Measurements from ENCODE around the gene ABCF1. TPM values are rescaled to one million over a fixed set of nuclear protein-coding genes. Genes with fewer than 3 reads are reported as not detected.

Gene ABCF1
- polyA plus RNA-seq, 3 donors = 7.5 to 19.8 (median 14.6) TPM

GRCh38 chr6:30589754-30590358 is 18.6 kb downstream of the ABCF1 start:
- intact Hi-C loops (cut with micrococcal nuclease) = loop anchor here in 1 of 2 donors (10.0 kb wide), 1 partner anchor 45 kb away; no protein-coding TSS in a partner anchor
- DNase-seq = no peak
- Mint-ChIP-seq H3K4me1 (no peaks in the 10 kb centered on the region), H3K27ac (peak overlapping the region in 2 of 7 donors; percentile 9 to 28), H3K9me3 (peaks cover 0 to 2% (median 0%) of the 10 kb centered on the region in 7 donors), H3K4me3 (no peak overlapping the region), H3K36me3 (peaks cover 75 to 97% of the 10 kb centered on the region in 2 donors), H3K27me3 (ENCODE audit: low read depth in 3 of 3) (peaks cover 0 to 2% (median 2%) of the 10 kb centered on the region in 3 donors)
- no peak for TF ChIP-seq CTCF (IDR thresholded peaks at IDR 0.05)
- peaks cover 74 to 96% of the 10 kb centered on the region in 2 donors for H3K36me3 ChIP-seq (replicated peaks in 1 of 2; ENCODE audit: control insufficient read depth in 1 of 2, insufficient read depth in 2 of 2, low read length in 2 of 2)
- WGBS (ENCODE audit: insufficient coverage) = 97% methylated on average over 11 of the region's 15 CpGs
- H3K27ac ChIP-seq (ENCODE audit: low read depth in 1 of 2, low read length in 2 of 2) = no peak overlapping the region
- no peak overlapping the region for H3K9ac ChIP-seq (ENCODE audit: insufficient read depth, low read length, poor library complexity, severe bottlenecking)
- H3K27me3 ChIP-seq (ENCODE audit: control insufficient read depth in 2 of 2, insufficient read depth in 2 of 2, low read length in 2 of 2) = no peaks in the 10 kb centered on the region
- H2AFZ ChIP-seq (ENCODE audit: insufficient read depth, low read depth, low read length, poor library complexity, severe bottlenecking) = no peak overlapping the region
- no peaks in the 10 kb centered on the region for H3K9me3 ChIP-seq (replicated peaks in 1 of 2; ENCODE audit: control insufficient read depth in 1 of 2, insufficient read depth in 1 of 2, low read length in 2 of 2)
- H3K4me2 ChIP-seq (replicated peaks; ENCODE audit: extremely low read depth, low read length, poor library complexity, severe bottlenecking) = no peak overlapping the region
- H3K79me2 ChIP-seq (ENCODE audit: insufficient read depth, low read length) = no peaks in the 10 kb centered on the region
- no peaks in the 10 kb centered on the region for H3K4me1 ChIP-seq (ENCODE audit: control insufficient read depth in 1 of 2, insufficient read depth in 2 of 2, low read length in 2 of 2)
- no peak overlapping the region for H3K4me3 ChIP-seq (replicated peaks in 1 of 3; ENCODE audit: low read depth in 2 of 3, low read length in 3 of 3)
- H4K20me1 ChIP-seq (ENCODE audit: insufficient read depth, low read length) = peaks cover 31% of the 10 kb centered on the region

- intact Hi-C loops (cut with micrococcal nuclease) = loop anchor here in 1 of 2 donors (10.0 kb wide), 1 partner anchor 46 kb away; no protein-coding TSS in a partner anchor
- H3K9me3 Mint-ChIP-seq = peaks cover 0 to 2% (median 0%) of the 10 kb centered on the region in 7 donors
- H3K27ac ChIP-seq (ENCODE audit: low read depth in 1 of 2, low read length in 2 of 2) = peak overlapping the region in 1 of 2 donors; percentile 45
- H3K4me3 Mint-ChIP-seq = no peak overlapping the region
- H3K4me1 ChIP-seq (ENCODE audit: control insufficient read depth in 1 of 2, insufficient read depth in 2 of 2, low read length in 2 of 2) = no peaks in the 10 kb centered on the region
- no peak overlapping the region for H3K4me3 ChIP-seq (replicated peaks in 1 of 3; ENCODE audit: low read depth in 2 of 3, low read length in 3 of 3)
- H4K20me1 ChIP-seq (ENCODE audit: insufficient read depth, low read length) = peaks cover 31% of the 10 kb centered on the region
- no peak for DNase-seq
- no peaks in the 10 kb centered on the region for H3K27me3 ChIP-seq (ENCODE audit: control insufficient read depth in 2 of 2, insufficient read depth in 2 of 2, low read length in 2 of 2)
- H3K36me3 ChIP-seq (replicated peaks in 1 of 2; ENCODE audit: control insufficient read depth in 1 of 2, insufficient read depth in 2 of 2, low read length in 2 of 2) = peaks cover 67 to 96% of the 10 kb centered on the region in 2 donors
- no peak for TF ChIP-seq CTCF (IDR thresholded peaks at IDR 0.05)
- H3K27ac Mint-ChIP-seq = peak overlapping the region in 1 of 7 donors; percentile 42
- no peak overlapping the region for H3K9ac ChIP-seq (ENCODE audit: insufficient read depth, low read length, poor library complexity, severe bottlenecking)
- H3K79me2 ChIP-seq (ENCODE audit: insufficient read depth, low read length) = no peaks in the 10 kb centered on the region
- 100% methylated on average over 6 of the region's 8 CpGs for WGBS (ENCODE audit: insufficient coverage)
- no peak overlapping the region for H2AFZ ChIP-seq (ENCODE audit: insufficient read depth, low read depth, low read length, poor library complexity, severe bottlenecking)
- H3K36me3 Mint-ChIP-seq = peaks cover 72 to 97% of the 10 kb centered on the region in 2 donors
- H3K9me3 ChIP-seq (replicated peaks in 1 of 2; ENCODE audit: control insufficient read depth in 1 of 2, insufficient read depth in 1 of 2, low read length in 2 of 2) = no peaks in the 10 kb centered on the region
- H3K27me3 Mint-ChIP-seq (ENCODE audit: low read depth in 3 of 3) = peaks cover 0 to 2% (median 2%) of the 10 kb centered on the region in 3 donors
- no peak overlapping the region for H3K4me2 ChIP-seq (replicated peaks; ENCODE audit: extremely low read depth, low read length, poor library complexity, severe bottlenecking)
- no peaks in the 10 kb centered on the region for H3K4me1 Mint-ChIP-seq
These were observed 19.3 kb downstream of the ABCF1 start for GRCh38 chr6:30590509-30590908.

Data from CD14-positive monocyte (primary cell).